Measurements from ENCODE around the gene NAT9. TPM values are rescaled to one million over a fixed set of nuclear protein-coding genes. Genes with fewer than 3 reads are reported as not detected.

NAT9 gene
- total RNA-seq, 1 donor from 2014 or later, result 50.1 TPM

DNA sequence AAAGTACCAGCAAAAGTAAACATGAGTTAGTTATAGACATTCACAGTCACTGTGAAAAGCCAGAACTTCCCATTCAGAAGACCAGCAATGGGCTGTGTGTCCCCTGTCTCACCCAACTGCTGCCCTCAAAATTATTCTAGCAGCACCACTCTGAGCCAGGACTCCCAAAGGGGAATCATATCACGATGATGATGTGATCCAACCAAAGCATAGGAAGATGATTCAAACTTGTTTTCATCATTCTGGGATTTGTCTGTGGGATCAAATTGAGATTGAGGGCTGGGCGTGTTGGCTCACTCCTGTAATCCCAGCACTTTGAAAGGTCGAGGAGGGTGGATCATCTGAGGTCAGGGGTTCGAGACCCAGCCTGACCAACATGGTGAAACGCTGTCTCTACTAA, 6.4 kb upstream of the NAT9 start:
- no peak for TF ChIP-seq CTCF (IDR thresholded peaks at IDR 0.05; ENCODE audit: unreplicated experiment)
- no peak overlapping the region for H3K27ac Mint-ChIP-seq (ENCODE audit: unreplicated experiment)
- H3K36me3 Mint-ChIP-seq (ENCODE audit: low read depth, unreplicated experiment), result peaks cover 21% of the 10 kb centered on the region
- no peak for DNase-seq (ENCODE audit: low spot score)
- H3K9me3 Mint-ChIP-seq (ENCODE audit: unreplicated experiment), result no peaks in the 10 kb centered on the region
- peaks cover 7% of the 10 kb centered on the region for H3K27me3 Mint-ChIP-seq (ENCODE audit: unreplicated experiment)
- no peak overlapping the region for H3K4me3 Mint-ChIP-seq (ENCODE audit: unreplicated experiment)
- H3K4me1 Mint-ChIP-seq (ENCODE audit: unreplicated experiment), result peaks cover 31% of the 10 kb centered on the region

DNA sequence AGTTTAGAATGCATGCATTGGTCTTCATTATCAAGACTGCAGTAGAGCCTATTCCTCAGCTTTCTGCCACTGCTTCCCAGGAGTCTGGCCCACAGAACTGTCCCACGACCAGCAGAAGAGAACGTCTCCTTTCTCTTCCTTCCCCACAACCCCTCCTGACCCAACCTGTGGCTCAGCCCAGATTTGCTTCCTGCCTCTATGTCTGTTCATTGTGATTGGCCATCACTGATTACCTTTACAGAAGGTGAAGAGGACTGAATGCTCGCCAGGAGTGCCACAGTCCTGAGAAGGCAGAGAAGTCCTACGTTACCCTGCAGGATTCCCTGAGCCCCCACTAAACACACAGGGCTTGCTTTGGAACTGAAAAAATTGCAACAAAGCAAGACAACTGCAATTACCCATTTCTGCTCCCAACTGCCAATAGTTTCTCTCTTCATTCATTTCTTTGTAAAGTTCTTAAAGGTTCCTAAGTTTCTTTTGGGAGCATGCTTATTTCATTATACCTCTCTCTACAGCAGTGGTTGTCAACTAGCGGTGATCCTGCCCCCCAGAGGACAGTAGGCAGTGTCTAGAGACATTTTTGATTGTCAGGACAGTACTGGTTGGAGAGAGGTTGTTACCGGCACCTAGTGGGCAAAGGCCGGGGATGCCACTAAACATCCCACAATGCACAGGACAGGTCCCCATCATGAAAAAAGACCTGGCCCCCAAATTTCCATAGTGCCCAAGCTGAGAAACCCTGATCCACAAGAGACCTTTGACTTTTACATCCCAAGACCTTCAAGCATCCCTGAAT, 4.5 kb upstream of the NAT9 start:
- no peak for TF ChIP-seq CTCF (IDR thresholded peaks at IDR 0.05; ENCODE audit: unreplicated experiment)
- Mint-ChIP-seq H3K4me1 (ENCODE audit: unreplicated experiment) (peaks cover 39% of the 10 kb centered on the region), H3K9me3 (ENCODE audit: unreplicated experiment) (no peaks in the 10 kb centered on the region), H3K27me3 (ENCODE audit: unreplicated experiment) (peaks cover 18% of the 10 kb centered on the region), H3K27ac (ENCODE audit: unreplicated experiment) (no peak overlapping the region), H3K4me3 (ENCODE audit: unreplicated experiment) (no peak overlapping the region), H3K36me3 (ENCODE audit: low read depth, unreplicated experiment) (peaks cover 13% of the 10 kb centered on the region)
- DNase-seq (ENCODE audit: low spot score), result peak; percentile 29

- H3K27ac Mint-ChIP-seq (ENCODE audit: unreplicated experiment), result peak overlapping the region; percentile 48
- DNase-seq (ENCODE audit: low spot score), result no peak
- peaks cover 18% of the 10 kb centered on the region for H3K27me3 Mint-ChIP-seq (ENCODE audit: unreplicated experiment)
- H3K9me3 Mint-ChIP-seq (ENCODE audit: unreplicated experiment), result no peaks in the 10 kb centered on the region
- TF ChIP-seq CTCF (IDR thresholded peaks at IDR 0.05; ENCODE audit: unreplicated experiment), result no peak
- H3K4me1 Mint-ChIP-seq (ENCODE audit: unreplicated experiment), result peaks cover 44% of the 10 kb centered on the region
- no peak overlapping the region for H3K4me3 Mint-ChIP-seq (ENCODE audit: unreplicated experiment)
- H3K36me3 Mint-ChIP-seq (ENCODE audit: low read depth, unreplicated experiment), result peaks cover 14% of the 10 kb centered on the region
Measured at GRCh38 chr17:74779948-74780400, 3.8 kb upstream of the NAT9 start.

DNA sequence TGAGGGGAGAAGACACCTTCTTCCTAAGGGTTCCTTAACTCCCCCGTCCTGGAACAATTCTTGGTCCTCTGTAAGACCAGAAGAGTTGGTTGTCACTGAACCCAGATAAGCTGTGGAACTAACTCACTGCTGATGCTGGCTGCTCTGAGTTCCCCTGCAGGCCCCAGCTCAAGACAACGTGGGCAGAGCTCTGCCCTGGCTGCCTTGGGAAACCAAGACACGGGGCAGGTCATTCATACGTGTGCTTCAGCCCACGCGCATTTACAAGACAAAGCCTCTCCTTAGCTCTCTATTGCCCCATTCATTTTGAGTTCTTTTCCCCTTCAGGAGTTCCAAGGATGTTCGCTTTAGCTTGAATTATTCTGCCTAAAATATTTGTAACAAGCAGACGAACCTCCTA, 3.4 kb upstream of the NAT9 start:
- no peak for TF ChIP-seq CTCF (IDR thresholded peaks at IDR 0.05; ENCODE audit: unreplicated experiment)
- H3K4me1 Mint-ChIP-seq (ENCODE audit: unreplicated experiment), result peaks cover 41% of the 10 kb centered on the region
- no peak for DNase-seq (ENCODE audit: low spot score)
- peak overlapping the region; percentile 48 for H3K27ac Mint-ChIP-seq (ENCODE audit: unreplicated experiment)
- peaks cover 18% of the 10 kb centered on the region for H3K27me3 Mint-ChIP-seq (ENCODE audit: unreplicated experiment)
- H3K9me3 Mint-ChIP-seq (ENCODE audit: unreplicated experiment), result no peaks in the 10 kb centered on the region
- no peak overlapping the region for H3K4me3 Mint-ChIP-seq (ENCODE audit: unreplicated experiment)
- peaks cover 10% of the 10 kb centered on the region for H3K36me3 Mint-ChIP-seq (ENCODE audit: low read depth, unreplicated experiment)

DNA sequence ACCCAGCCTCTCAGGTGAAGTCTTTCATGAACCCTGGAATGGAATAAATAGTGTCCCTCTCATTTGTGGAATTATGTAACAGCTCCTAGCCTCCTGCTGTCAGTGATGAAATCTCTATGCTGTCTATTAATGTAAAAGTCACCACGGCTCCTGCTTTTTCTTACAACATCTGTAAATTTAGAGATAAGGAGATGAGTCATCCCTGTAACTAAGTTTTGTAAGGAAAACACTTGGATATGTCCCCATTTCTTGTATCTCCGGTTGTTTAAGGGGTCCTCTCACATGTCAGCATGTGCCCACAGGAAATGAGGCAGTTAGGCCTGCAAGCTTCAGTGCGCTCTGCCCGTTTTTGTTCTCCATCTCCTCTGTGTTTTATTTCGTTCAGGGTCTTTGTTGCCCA, 2.8 kb upstream of the NAT9 start:
- no peak for DNase-seq (ENCODE audit: low spot score)
- peaks cover 40% of the 10 kb centered on the region for H3K4me1 Mint-ChIP-seq (ENCODE audit: unreplicated experiment)
- no peak for TF ChIP-seq CTCF (IDR thresholded peaks at IDR 0.05; ENCODE audit: unreplicated experiment)
- no peaks in the 10 kb centered on the region for H3K9me3 Mint-ChIP-seq (ENCODE audit: unreplicated experiment)
- H3K4me3 Mint-ChIP-seq (ENCODE audit: unreplicated experiment), result peak overlapping the region; percentile 62
- H3K36me3 Mint-ChIP-seq (ENCODE audit: low read depth, unreplicated experiment), result peaks cover 6% of the 10 kb centered on the region
- H3K27me3 Mint-ChIP-seq (ENCODE audit: unreplicated experiment), result peaks cover 16% of the 10 kb centered on the region
- no peak overlapping the region for H3K27ac Mint-ChIP-seq (ENCODE audit: unreplicated experiment)
